Measurements from ENCODE around the gene PRPSAP1. TPM values are rescaled to one million over a fixed set of nuclear protein-coding genes. Genes with fewer than 3 reads are reported as not detected.

The PRPSAP1 gene
- total RNA-seq, 1 experiment from 2014 or later, result 25.9 TPM

GRCh38 chr17:76367642-76368041 lies 13.9 kb upstream of the PRPSAP1 start:
- intact Hi-C loops (cut with micrococcal nuclease), result no loop called here
- TF ChIP-seq, protein P1, sequence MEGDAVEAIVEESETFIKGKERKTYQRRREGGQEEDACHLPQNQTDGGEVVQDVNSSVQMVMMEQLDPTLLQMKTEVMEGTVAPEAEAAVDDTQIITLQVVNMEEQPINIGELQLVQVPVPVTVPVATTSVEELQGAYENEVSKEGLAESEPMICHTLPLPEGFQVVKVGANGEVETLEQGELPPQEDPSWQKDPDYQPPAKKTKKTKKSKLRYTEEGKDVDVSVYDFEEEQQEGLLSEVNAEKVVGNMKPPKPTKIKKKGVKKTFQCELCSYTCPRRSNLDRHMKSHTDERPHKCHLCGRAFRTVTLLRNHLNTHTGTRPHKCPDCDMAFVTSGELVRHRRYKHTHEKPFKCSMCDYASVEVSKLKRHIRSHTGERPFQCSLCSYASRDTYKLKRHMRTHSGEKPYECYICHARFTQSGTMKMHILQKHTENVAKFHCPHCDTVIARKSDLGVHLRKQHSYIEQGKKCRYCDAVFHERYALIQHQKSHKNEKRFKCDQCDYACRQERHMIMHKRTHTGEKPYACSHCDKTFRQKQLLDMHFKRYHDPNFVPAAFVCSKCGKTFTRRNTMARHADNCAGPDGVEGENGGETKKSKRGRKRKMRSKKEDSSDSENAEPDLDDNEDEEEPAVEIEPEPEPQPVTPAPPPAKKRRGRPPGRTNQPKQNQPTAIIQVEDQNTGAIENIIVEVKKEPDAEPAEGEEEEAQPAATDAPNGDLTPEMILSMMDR (IDR thresholded peaks at IDR 0.05; ENCODE audit: unreplicated experiment), result no peak
- Mint-ChIP-seq H3K4me3 (ENCODE audit: unreplicated experiment) (no peak overlapping the region), H3K36me3 (ENCODE audit: insufficient read depth, unreplicated experiment) (no peaks in the 10 kb centered on the region), H3K27ac (ENCODE audit: low read depth, unreplicated experiment) (no peak overlapping the region), H3K9me3 (ENCODE audit: unreplicated experiment) (no peaks in the 10 kb centered on the region), H3K4me1 (ENCODE audit: insufficient read depth, unreplicated experiment) (peaks cover 15% of the 10 kb centered on the region), H3K27me3 (ENCODE audit: insufficient read depth, unreplicated experiment) (no peaks in the 10 kb centered on the region)
- BruUV-seq (replicated peaks), result no TSS peak
- ChIA-PET POLR2A (no interaction called here), CTCF (no interaction called here)
- DNase-seq (ENCODE audit: unreplicated experiment), result no peak

DNA sequence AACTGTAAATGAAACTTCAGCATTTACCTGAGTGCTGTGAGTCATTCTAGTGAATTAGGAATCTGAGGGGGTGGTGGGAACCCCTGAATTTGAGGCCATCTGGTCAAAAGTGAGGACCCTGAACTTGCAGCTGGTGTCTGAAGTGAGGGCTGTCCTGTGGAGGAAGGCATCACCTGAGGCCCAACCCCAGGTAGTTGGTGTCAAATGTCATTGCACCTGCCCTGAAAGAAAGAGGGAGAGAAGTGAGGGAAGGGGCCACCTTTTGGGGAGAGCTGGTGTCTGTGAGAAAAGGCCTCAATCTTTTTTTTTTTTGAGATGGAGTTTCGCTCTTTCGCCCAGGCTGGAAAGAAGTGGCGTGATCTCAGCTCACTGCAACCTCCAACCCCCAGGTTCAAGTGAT lies 12.5 kb upstream of the PRPSAP1 start:
- POLR2A ChIA-PET, result interaction anchor here (1.0 kb wide), 1 partner anchor 32 kb away, joined by 3 read pairs; no protein-coding TSS in a partner anchor
- no peaks in the 10 kb centered on the region for H3K36me3 Mint-ChIP-seq (ENCODE audit: insufficient read depth, unreplicated experiment)
- DNase-seq (ENCODE audit: unreplicated experiment), result no peak
- H3K4me1 Mint-ChIP-seq (ENCODE audit: insufficient read depth, unreplicated experiment), result peaks cover 11% of the 10 kb centered on the region
- BruUV-seq (replicated peaks), result no TSS peak
- CTCF ChIA-PET, result interaction anchor here (0.6 to 1.2 kb wide), 5 partner anchors 30 to 355 kb away, joined by 3 to 8 read pairs (median 3); no protein-coding TSS in a partner anchor
- TF ChIP-seq, protein P1 (IDR thresholded peaks at IDR 0.05; ENCODE audit: unreplicated experiment), result no peak
- intact Hi-C loops (cut with micrococcal nuclease), result no loop called here
- H3K27me3 Mint-ChIP-seq (ENCODE audit: insufficient read depth, unreplicated experiment), result no peaks in the 10 kb centered on the region
- H3K4me3 Mint-ChIP-seq (ENCODE audit: unreplicated experiment), result no peak overlapping the region
- H3K27ac Mint-ChIP-seq (ENCODE audit: low read depth, unreplicated experiment), result no peak overlapping the region
- no peaks in the 10 kb centered on the region for H3K9me3 Mint-ChIP-seq (ENCODE audit: unreplicated experiment)

DNA sequence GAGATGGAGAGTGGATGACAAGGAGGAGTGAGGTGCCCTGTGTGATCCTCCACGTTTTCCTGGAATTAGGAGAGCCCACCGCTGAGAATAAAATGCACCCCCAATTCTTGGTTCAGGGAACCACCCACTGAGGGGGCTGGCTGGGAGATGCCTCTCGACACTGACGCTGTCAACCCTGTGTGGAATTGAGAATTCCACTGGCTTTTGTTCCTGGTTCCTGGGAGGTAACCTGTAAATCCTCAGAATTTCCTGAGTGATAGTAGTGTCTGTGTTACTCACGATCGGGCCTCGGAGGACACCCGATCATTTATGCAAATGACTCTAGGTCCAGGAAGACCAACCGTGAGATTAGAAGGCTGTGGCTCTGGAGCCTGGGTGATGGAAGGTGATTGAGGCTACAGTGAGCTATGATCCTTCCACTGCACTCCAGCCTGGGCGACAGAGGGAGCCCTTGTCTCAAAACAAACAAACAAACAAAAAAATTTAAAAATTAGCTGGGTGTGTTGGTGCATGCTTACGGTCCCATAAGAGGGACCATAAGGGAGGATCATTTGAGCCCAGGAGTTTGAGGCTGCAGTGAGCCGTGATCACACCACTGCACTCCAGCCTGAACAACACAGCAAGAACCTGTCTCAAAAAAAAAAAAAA lies 11.7 kb upstream of the PRPSAP1 start:
- DNase-seq (ENCODE audit: unreplicated experiment), result peak; percentile 40
- TF ChIP-seq, protein P1 (IDR thresholded peaks at IDR 0.05; ENCODE audit: unreplicated experiment), result peak; percentile 8
- CTCF ChIA-PET, result interaction anchor here (0.6 to 1.2 kb wide), 5 partner anchors 31 to 162 kb away, joined by 3 to 8 read pairs (median 3); no protein-coding TSS in a partner anchor
- Mint-ChIP-seq H3K4me1 (ENCODE audit: insufficient read depth, unreplicated experiment) (peaks cover 10% of the 10 kb centered on the region), H3K4me3 (ENCODE audit: unreplicated experiment) (no peak overlapping the region), H3K36me3 (ENCODE audit: insufficient read depth, unreplicated experiment) (no peaks in the 10 kb centered on the region), H3K9me3 (ENCODE audit: unreplicated experiment) (no peaks in the 10 kb centered on the region), H3K27ac (ENCODE audit: low read depth, unreplicated experiment) (no peak overlapping the region), H3K27me3 (ENCODE audit: insufficient read depth, unreplicated experiment) (no peaks in the 10 kb centered on the region)
- intact Hi-C loops (cut with micrococcal nuclease), result no loop called here
- no TSS peak for BruUV-seq (replicated peaks)
- POLR2A ChIA-PET, result interaction anchor here (1.0 to 2.7 kb wide), 2 partner anchors 12 to 33 kb away, joined by 3 to 10 read pairs; partner anchors contain the start of gene PRPSAP1

DNA sequence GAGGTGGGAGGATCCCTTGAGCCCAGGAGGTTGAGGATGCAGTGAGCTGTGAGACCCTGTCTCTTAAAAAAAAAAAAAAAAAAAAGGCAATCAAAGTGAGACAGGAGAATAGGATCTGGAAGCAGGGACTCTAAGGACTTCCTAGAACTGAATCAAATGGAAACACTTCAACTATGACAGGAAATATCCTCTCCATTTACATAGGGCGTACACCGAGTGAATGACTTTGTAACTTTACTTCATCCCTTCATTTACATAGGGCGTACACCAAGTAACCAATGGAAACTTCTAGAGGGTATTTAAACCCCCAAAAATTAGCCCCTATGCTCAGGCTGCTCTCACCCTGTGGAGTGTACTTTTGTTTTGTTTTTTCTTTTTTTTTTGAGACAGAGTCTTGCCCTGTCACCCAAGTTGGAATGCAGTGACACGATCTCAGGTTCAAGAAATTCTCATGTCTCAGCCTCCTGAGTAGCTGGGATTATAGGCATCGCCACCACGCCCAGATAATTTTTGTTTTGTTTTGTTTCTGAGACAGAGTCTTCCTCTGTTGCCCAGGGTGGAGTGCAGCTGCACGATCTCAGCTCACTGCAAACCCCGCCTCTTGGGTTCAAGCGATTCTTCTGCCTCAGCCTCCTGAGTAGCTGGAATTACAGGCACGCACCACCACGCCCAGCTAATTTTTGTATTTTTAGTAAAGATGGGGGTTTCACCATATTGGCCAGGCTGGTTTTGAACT lies 9.6 kb upstream of the PRPSAP1 start:
- BruUV-seq (replicated peaks), result no TSS peak
- H3K27me3 Mint-ChIP-seq (ENCODE audit: insufficient read depth, unreplicated experiment), result no peaks in the 10 kb centered on the region
- ChIA-PET CTCF (interaction anchor here (0.9 to 1.6 kb wide), 2 partner anchors 10 to 34 kb away, joined by 3 to 6 read pairs; no protein-coding TSS in a partner anchor), POLR2A (interaction anchor here (1.1 to 2.7 kb wide), 3 partner anchors 10 to 21 kb away, joined by 3 to 10 read pairs (median 4); partner anchors contain the start of genes PRPSAP1 and SPHK1)
- DNase-seq (ENCODE audit: unreplicated experiment), result no peak
- H3K27ac Mint-ChIP-seq (ENCODE audit: low read depth, unreplicated experiment), result no peak overlapping the region
- H3K9me3 Mint-ChIP-seq (ENCODE audit: unreplicated experiment), result no peaks in the 10 kb centered on the region
- no peaks in the 10 kb centered on the region for H3K36me3 Mint-ChIP-seq (ENCODE audit: insufficient read depth, unreplicated experiment)
- TF ChIP-seq, protein P1 (IDR thresholded peaks at IDR 0.05; ENCODE audit: unreplicated experiment), result no peak
- intact Hi-C loops (cut with micrococcal nuclease), result no loop called here
- H3K4me3 Mint-ChIP-seq (ENCODE audit: unreplicated experiment), result no peak overlapping the region
- H3K4me1 Mint-ChIP-seq (ENCODE audit: insufficient read depth, unreplicated experiment), result peaks cover 5% of the 10 kb centered on the region

All from MCF 10A (cell line).